Keratinocyte (primary cell): ENCODE results near the gene SPRED2. TPM values are rescaled to one million over a fixed set of nuclear protein-coding genes. Genes with fewer than 3 reads are reported as not detected.

ENCODE experiments used
- DNase-seq: peaks from one replicate; pipeline ENCODE4 v3.0.0-alpha.2; 2011; ENCODE audit warnings: low read depth, missing footprints, low spot score
- FAIRE-seq: peaks from 2 replicates; lab custom pipeline; 2011; peaks lifted over from hg19 to GRCh38; lab: Jason Lieb, UNC
- H2AFZ ChIP-seq: 2 replicates; pipeline ENCODE4 v1.6.0; 2012; ENCODE audit warnings: low read length, control low read depth, inconsistent platforms; ENCODE audit not compliant: control insufficient read depth
- H3K27ac ChIP-seq: 2 replicates; pipeline ENCODE4 v1.5.1; 2011; ENCODE audit warnings: low read length; ENCODE audit not compliant: control insufficient read depth, insufficient read depth
- H3K27me3 ChIP-seq: 3 replicates; pipeline ENCODE4 v1.6.0; 2011; ENCODE audit warnings: low read length; ENCODE audit not compliant: control insufficient read depth, insufficient read depth; ENCODE audit errors: extremely low read depth
- H3K36me3 ChIP-seq, 2 experiments: 2 replicates in 1 of 2; 3 replicates in 1 of 2; pipeline ENCODE4 v1.5.1; 2011; ENCODE audit warnings: low read length in 2 of 2, mild to moderate bottlenecking in 1 of 2; ENCODE audit not compliant: control insufficient read depth in 2 of 2, insufficient read depth in 2 of 2; ENCODE audit errors: extremely low read depth in 1 of 2
- H3K4me1 ChIP-seq: 3 replicates; pipeline ENCODE4 v1.5.1; 2011; ENCODE audit warnings: low read length; ENCODE audit not compliant: control insufficient read depth, insufficient read depth; ENCODE audit errors: extremely low read depth
- H3K4me2 ChIP-seq: 3 replicates; pipeline ENCODE4 v1.6.0; 2011; ENCODE audit warnings: low read depth, low read length; ENCODE audit not compliant: control insufficient read depth, insufficient read depth; ENCODE audit errors: extremely low read depth
- H3K4me3 ChIP-seq, 3 experiments: fragments of 200-600 bp in 1 of 3; sonication (generic) in 1 of 3; 2 replicates in 2 of 3; 3 replicates in 1 of 3; pipeline ENCODE4 v1.5.1; 2011 to 2016; ENCODE audit warnings: low read length in 3 of 3, mild to moderate bottlenecking in 3 of 3, control low read depth in 2 of 3, inconsistent platforms in 1 of 3, low read depth in 1 of 3, mixed read lengths in 1 of 3, mixed run types in 1 of 3, moderate library complexity in 1 of 3; ENCODE audit not compliant: control insufficient read depth in 2 of 3, insufficient read depth in 2 of 3; ENCODE audit errors: extremely low read depth in 1 of 3
- H3K79me2 ChIP-seq: 2 replicates; pipeline ENCODE4 v1.6.0; 2012; ENCODE audit warnings: low read length; ENCODE audit not compliant: control insufficient read depth, insufficient read depth
- H3K9ac ChIP-seq: 3 replicates; pipeline ENCODE4 v1.6.0; 2011; ENCODE audit warnings: low read length; ENCODE audit not compliant: control insufficient read depth, insufficient read depth; ENCODE audit errors: extremely low read depth
- H3K9me1 ChIP-seq: 3 replicates; pipeline ENCODE4 v1.6.0; 2011; ENCODE audit warnings: low read length; ENCODE audit not compliant: control insufficient read depth, insufficient read depth; ENCODE audit errors: extremely low read depth
- H3K9me3 ChIP-seq: 2 replicates; pipeline ENCODE4 v1.5.1; 2012; ENCODE audit warnings: low read depth, low read length; ENCODE audit not compliant: control insufficient read depth
- H4K20me1 ChIP-seq: 3 replicates; pipeline ENCODE4 v1.6.0; 2011; ENCODE audit warnings: low read length; ENCODE audit not compliant: control insufficient read depth, insufficient read depth; ENCODE audit errors: extremely low read depth
- EZH2 ChIP-seq: IDR thresholded peaks from one replicate; pipeline ENCODE4 v1.6.1; 2012; ENCODE audit warnings: inconsistent platforms, mild to moderate bottlenecking, low read length, moderate library complexity
- dilution Hi-C: fragments of 300-500 bp; cut with MboI; formaldehyde crosslinking; loops from one replicate; pipeline ENCODE4 v1.7.0; 2020; ENCODE audit warnings: low sequenced_read_pairs; ENCODE audit not compliant: extremely low pct_ligation_motif_present
- polyA plus RNA-seq, 5 experiments: library from polyadenylated mRNA; depleted of rRNA in 3 of 5; stranded (reverse) in 3 of 5; stranded (forward) in 1 of 5; unstranded in 1 of 5; fragments of >200 nt; gene quantifications; 1 replicate in 1 of 5; 2 replicates in 3 of 5; 3 replicates in 1 of 5; pipeline versions ENCODE4 v1.2.1 to v1.2.3, GENCODE V29; 2011 to 2012; ENCODE audit warnings: missing spikeins in 2 of 5, low read depth in 1 of 5, low replicate concordance in 1 of 5
- TF ChIP-seq, protein P1 (sequence below), 3 experiments: IDR thresholded peaks in 1 of 3; conservative IDR thresholded peaks in 1 of 3; optimal IDR thresholded peaks in 1 of 3; 2 replicates in 2 of 3; 3 replicates in 1 of 3; pipeline versions ENCODE3 to v1.5.1; 2011; ENCODE audit warnings: low read length in 3 of 3, mild to moderate bottlenecking in 3 of 3, moderate library complexity in 2 of 3, control low read depth in 1 of 3, inconsistent platforms in 1 of 3; ENCODE audit not compliant: insufficient read depth in 2 of 3; ENCODE audit errors: extremely low read depth in 1 of 3

SPRED2 gene
- polyA plus RNA-seq, 1 donor (not counting 4 experiments of a cell fraction or from before 2014, with no cell fraction given): 26.8 TPM

DNA sequence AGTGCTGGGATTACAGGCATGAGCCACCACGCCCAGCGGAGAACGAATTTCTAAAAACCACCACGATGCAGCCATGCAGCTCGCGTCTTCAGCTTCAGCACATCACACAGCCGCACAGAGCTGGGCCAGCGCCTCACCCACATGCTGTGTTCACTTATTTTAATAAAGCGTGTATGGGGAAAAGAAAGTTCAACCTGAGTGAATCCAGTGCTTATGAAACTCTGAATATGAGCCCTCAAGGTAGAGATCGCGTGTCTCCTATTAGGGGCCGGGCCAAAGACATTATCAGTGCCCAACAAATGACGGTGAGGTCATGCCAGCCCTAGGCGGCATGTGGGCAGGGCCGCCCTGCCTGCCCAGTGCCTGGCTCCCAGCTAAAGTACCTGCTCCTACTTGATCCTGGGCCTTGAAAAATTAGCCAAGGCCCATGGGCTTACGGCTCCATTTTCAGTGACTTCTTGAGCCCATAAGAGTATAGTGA, 44.3 kb downstream of the SPRED2 start:
- Histone ChIP-seq H3K36me3 (no peaks in the 10 kb centered on the region), H3K9me1 (peaks cover 3% of the 10 kb centered on the region), H4K20me1 (peaks cover 1% of the 10 kb centered on the region), H3K79me2 (peaks cover 61% of the 10 kb centered on the region), H3K27ac (peak overlapping the region; percentile 97), H3K4me3 (peak overlapping the region in 2 of 3 experiments; percentile 5 to 15), H3K27me3 (no peaks in the 10 kb centered on the region), H2AFZ (no peak overlapping the region), H3K9me3 (no peaks in the 10 kb centered on the region), H3K4me1 (peaks cover 84% of the 10 kb centered on the region), H3K9ac (peak overlapping the region; percentile 75), H3K4me2 (peak overlapping the region; percentile 59)
- peak; percentile 85 for DNase-seq
- FAIRE-seq: peak; percentile 29
- TF ChIP-seq, protein P1, sequence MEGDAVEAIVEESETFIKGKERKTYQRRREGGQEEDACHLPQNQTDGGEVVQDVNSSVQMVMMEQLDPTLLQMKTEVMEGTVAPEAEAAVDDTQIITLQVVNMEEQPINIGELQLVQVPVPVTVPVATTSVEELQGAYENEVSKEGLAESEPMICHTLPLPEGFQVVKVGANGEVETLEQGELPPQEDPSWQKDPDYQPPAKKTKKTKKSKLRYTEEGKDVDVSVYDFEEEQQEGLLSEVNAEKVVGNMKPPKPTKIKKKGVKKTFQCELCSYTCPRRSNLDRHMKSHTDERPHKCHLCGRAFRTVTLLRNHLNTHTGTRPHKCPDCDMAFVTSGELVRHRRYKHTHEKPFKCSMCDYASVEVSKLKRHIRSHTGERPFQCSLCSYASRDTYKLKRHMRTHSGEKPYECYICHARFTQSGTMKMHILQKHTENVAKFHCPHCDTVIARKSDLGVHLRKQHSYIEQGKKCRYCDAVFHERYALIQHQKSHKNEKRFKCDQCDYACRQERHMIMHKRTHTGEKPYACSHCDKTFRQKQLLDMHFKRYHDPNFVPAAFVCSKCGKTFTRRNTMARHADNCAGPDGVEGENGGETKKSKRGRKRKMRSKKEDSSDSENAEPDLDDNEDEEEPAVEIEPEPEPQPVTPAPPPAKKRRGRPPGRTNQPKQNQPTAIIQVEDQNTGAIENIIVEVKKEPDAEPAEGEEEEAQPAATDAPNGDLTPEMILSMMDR (optimal IDR thresholded peaks at IDR 0.05 in 1 of 3, IDR thresholded peaks at IDR 0.05 in 1 of 3, conservative IDR thresholded peaks at IDR 0.05 in 1 of 3; ENCODE audit: extremely low read depth in 1 of 3, insufficient read depth in 2 of 3, low read length in 3 of 3): peak in 1 of 3 experiments; percentile 12
- TF ChIP-seq EZH2: no peak
- dilution Hi-C loops: no loop called here

DNA sequence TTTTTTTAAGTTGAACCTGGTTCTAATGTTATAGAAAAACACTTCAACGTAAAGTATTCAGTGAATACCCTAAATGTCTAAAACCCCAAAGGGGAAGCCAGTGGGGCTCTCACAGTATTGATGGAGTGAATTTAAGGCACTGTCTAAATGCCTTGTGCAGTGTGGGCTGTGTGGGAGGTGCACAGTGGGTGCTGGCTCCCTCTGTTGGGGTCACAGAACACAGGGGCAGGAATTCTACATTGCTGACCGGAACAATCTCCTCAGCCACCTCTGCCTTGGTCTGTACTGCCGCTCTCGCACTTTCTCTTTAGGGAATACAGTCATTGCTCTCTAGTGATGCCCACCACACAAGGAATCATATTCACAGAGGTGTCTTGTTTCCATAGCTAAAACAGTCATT, 45.4 kb downstream of the SPRED2 start:
- Histone ChIP-seq H3K4me3 (no peak overlapping the region), H2AFZ (no peak overlapping the region), H3K9me1 (no peaks in the 10 kb centered on the region), H3K36me3 (no peaks in the 10 kb centered on the region), H3K4me2 (peak overlapping the region; percentile 59), H3K79me2 (peaks cover 54% of the 10 kb centered on the region), H3K9ac (peak overlapping the region; percentile 75), H3K27me3 (no peaks in the 10 kb centered on the region), H3K4me1 (peaks cover 84% of the 10 kb centered on the region), H3K9me3 (no peaks in the 10 kb centered on the region), H3K27ac (peak overlapping the region; percentile 97), H4K20me1 (peaks cover 2% of the 10 kb centered on the region)
- TF ChIP-seq, protein P1 (optimal IDR thresholded peaks at IDR 0.05 in 1 of 3, IDR thresholded peaks at IDR 0.05 in 1 of 3, conservative IDR thresholded peaks at IDR 0.05 in 1 of 3; ENCODE audit: extremely low read depth in 1 of 3, insufficient read depth in 2 of 3, low read length in 3 of 3): peak in 1 of 3 experiments; percentile 38
- no peak for TF ChIP-seq EZH2
- FAIRE-seq (no peak), DNase-seq (no peak)
- dilution Hi-C loops: no loop called here
